HFF-Myc (cell line): ENCODE data around the gene UBR1.

Experiments
- DNase-seq: peaks from one replicate; pipeline ENCODE4 v3.0.0-alpha.2; 2011; ENCODE audit warnings: low read depth; ENCODE audit errors: extremely low read depth
- H3K4me3 ChIP-seq: replicated peaks from 2 replicates; pipeline ENCODE4 v1.5.1; 2011; ENCODE audit warnings: low read depth, mild to moderate bottlenecking, control low read depth, low read length
- CTCF ChIP-seq: IDR thresholded peaks from 2 replicates; pipeline ENCODE4 v1.5.1; 2012; ENCODE audit warnings: mild to moderate bottlenecking, low read depth, low read length, control low read depth; ENCODE audit errors: missing control alignments

UBR1 gene

DNA sequence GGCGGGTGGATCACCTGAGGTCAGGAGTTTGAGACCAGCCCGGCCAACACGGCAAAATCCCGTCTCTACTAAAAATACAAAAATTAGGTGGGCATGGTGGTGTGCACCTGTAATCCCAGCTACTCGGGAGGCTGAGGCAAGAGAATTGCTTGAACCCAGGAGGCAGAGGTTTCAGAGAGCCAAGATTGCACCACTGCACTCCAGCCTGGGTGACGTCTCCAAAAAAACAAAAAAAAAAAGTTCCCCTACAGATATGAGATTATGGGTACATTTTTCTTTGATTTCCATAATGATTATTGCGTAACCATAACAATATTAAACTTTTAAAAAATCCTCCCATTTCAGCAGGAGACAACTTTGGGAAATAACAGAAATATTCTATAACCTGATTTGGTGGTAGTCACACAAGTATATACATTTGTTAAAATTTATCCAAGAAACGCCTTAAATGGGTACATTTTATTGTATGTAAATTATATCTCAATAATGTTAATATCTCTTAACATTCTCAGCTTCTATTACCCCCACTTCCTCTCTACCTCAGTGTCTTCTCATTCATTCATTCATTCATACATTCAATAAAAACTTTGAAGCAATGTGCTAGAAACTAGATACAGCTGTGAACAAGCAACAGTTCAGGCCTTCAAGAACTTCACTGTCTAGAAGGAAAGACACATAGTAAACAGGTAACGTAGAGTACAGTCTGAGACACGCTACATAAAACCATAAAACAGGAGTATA, 6.6 kb downstream of the UBR1 start:
- TF ChIP-seq CTCF, result no peak
- no peak overlapping the region for H3K4me3 ChIP-seq
- no peak for DNase-seq

- H3K4me3 ChIP-seq, result no peak overlapping the region
- TF ChIP-seq CTCF, result no peak
- no peak for DNase-seq
Measured at GRCh38 chr15:43096411-43096810, 9.4 kb downstream of the UBR1 start.

GRCh38 chr15:43095708-43096347, 10.0 kb downstream of the UBR1 start:
- H3K4me3 ChIP-seq, result no peak overlapping the region
- TF ChIP-seq CTCF, result no peak
- DNase-seq, result no peak

DNA sequence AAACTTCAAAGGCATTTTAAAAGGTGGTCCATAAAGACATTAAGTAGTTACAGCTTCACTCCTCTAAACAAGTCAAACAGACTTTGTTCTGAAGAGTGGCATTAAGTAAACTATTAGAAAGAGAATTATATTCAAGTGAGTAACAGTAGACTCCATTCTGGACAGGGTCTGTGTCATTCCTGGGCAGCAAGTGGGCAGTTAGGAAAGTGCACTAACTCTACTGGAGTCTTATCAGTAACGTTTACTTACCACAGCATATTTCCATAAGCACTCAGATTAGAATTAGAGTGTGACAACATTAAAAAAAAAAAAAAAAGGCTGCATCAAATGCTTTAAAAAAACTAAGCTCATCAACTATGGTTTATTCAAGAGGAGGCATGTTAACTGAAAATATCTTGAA, 10.6 kb downstream of the UBR1 start:
- no peak for TF ChIP-seq CTCF
- DNase-seq, result no peak

DNA sequence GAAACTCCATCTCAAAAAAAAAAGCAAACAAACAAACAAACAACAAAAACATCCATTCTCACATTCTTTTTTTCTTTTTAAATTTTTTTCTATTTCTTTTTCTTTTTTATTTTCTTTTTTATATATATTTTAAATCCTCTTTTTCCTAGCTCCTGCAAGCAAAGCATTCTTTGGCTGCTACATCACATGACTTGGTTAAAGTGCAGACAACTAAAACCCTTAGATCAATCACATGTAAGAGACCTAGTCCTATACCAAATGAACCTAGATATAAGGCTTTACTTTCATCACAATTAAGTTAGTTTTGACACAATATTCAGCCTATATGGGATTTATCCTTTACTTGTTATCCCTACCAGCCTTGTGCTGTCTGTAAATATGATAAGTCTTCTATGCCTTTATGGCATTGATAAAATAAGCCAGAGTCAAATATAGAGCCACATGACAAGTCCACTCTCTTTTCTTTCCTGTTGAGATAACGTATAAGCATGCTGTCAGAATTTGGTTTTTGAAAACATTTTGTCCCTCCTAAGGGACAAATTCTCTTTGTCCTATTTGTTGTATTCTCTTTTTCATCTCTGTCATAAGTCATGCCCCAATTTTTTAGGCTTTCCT, 11.3 kb downstream of the UBR1 start:
- no peak overlapping the region for H3K4me3 ChIP-seq
- DNase-seq, result no peak
- no peak for TF ChIP-seq CTCF

More for the DNA sequence above, 10.6 kb downstream of the UBR1 start:
- no peak overlapping the region for H3K4me3 ChIP-seq

- no peak for TF ChIP-seq CTCF
- DNase-seq, result no peak
- no peak overlapping the region for H3K4me3 ChIP-seq
Measured at GRCh38 chr15:43093026-43093425, 12.8 kb downstream of the UBR1 start.
